Suprapubic skin (tissue), 4 donors: ENCODE results near the gene ITGA2. TPM values are rescaled to one million over a fixed set of nuclear protein-coding genes. Genes with fewer than 3 reads are reported as not detected.

Experiments used
- DNase-seq, 2 donors: peaks; one replicate each; pipeline ENCODE4 v3.0.0-alpha.2; 2019; ENCODE audit warnings: low spot score in 2 of 2
- H3K27ac ChIP-seq: fragments of 200-600 bp; sonication (generic); one replicate; pipeline ENCODE4 v1.5.1; 2019
- H3K27me3 ChIP-seq: fragments of 200-600 bp; sonication (generic); one replicate; pipeline ENCODE4 v1.5.1; 2019
- H3K36me3 ChIP-seq: fragments of 200-600 bp; sonication (generic); one replicate; pipeline ENCODE4 v1.5.1; 2019
- H3K4me1 ChIP-seq: fragments of 200-600 bp; sonication (generic); one replicate; pipeline ENCODE4 v1.5.1; 2019
- H3K4me3 ChIP-seq: fragments of 200-600 bp; sonication (generic); one replicate; pipeline ENCODE4 v1.5.1; 2019; ENCODE audit warnings: mild to moderate bottlenecking
- H3K9me3 ChIP-seq: fragments of 200-600 bp; sonication (generic); one replicate; pipeline ENCODE4 v1.5.1; 2019
- CTCF ChIP-seq, 2 donors: fragments of 200-600 bp in 1 of 2; fragments of 450-650 bp in 1 of 2; sonication (generic) in 1 of 2; IDR thresholded peaks; one replicate each; pipeline ENCODE4 v1.5.1; 2016 to 2019; ENCODE audit warnings: antibody characterized with exemption in 2 of 2, mild to moderate bottlenecking in 1 of 2, moderate library complexity in 1 of 2
- EP300 ChIP-seq: sonication (generic); formaldehyde crosslinking; IDR thresholded peaks from one replicate; pipeline ENCODE4 v1.6.1; 2017; ENCODE audit warnings: antibody characterized with exemption
- POLR2A ChIP-seq, 2 donors: fragments of 450-650 bp; IDR thresholded peaks; one replicate each; pipeline ENCODE4 v1.6.1; 2017; ENCODE audit warnings: antibody characterized with exemption in 2 of 2, mild to moderate bottlenecking in 2 of 2, moderate library complexity in 2 of 2
- POLR2AphosphoS5 ChIP-seq, 3 donors: sonication (generic); formaldehyde crosslinking; IDR thresholded peaks; one replicate each; pipeline ENCODE4 v1.6.1; 2017; ENCODE audit warnings: antibody characterized with exemption in 3 of 3
- WGBS: methylation state at CpG from one replicate; pipeline ENCODE4 v1.1.5; 2018; 5-methylcytosine and 5-hydroxymethylcytosine counted together
- total RNA-seq, 4 donors: library from RNA; depleted of rRNA; stranded (reverse); fragments of >200 nt; gene quantifications; one replicate each; pipeline ENCODE4 v1.1.0, GENCODE V29; 2016

The ITGA2 gene
- total RNA-seq, 4 donors from 2014 or later, result 29.3 to 54.5 (median 34.3) TPM

- Histone ChIP-seq H3K36me3 (no peaks in the 10 kb centered on the region), H3K27ac (no peak overlapping the region), H3K9me3 (no peaks in the 10 kb centered on the region), H3K27me3 (no peaks in the 10 kb centered on the region), H3K4me1 (peaks cover 27% of the 10 kb centered on the region), H3K4me3 (no peak overlapping the region)
- DNase-seq, result no peak
- WGBS, result 95% methylated on average over 1 of the region's 1 CpG
- TF ChIP-seq EP300 (no peak), CTCF (IDR thresholded peaks at IDR 0.05) (no peak), POLR2AphosphoS5 (IDR thresholded peaks at IDR 0.05) (no peak), POLR2A (IDR thresholded peaks at IDR 0.05) (no peak)
These were observed 5.9 kb downstream of the ITGA2 start for GRCh38 chr5:52995095-52995494.

GRCh38 chr5:52995914-52996313 is 6.8 kb downstream of the ITGA2 start:
- 97% methylated on average over 1 of the region's 1 CpG for WGBS
- Histone ChIP-seq H3K4me3 (no peak overlapping the region), H3K27ac (no peak overlapping the region), H3K36me3 (no peaks in the 10 kb centered on the region), H3K27me3 (no peaks in the 10 kb centered on the region), H3K9me3 (no peaks in the 10 kb centered on the region), H3K4me1 (peaks cover 20% of the 10 kb centered on the region)
- no peak for DNase-seq
- no peak for TF ChIP-seq CTCF (IDR thresholded peaks at IDR 0.05)
- TF ChIP-seq POLR2AphosphoS5 (IDR thresholded peaks at IDR 0.05), result no peak
- TF ChIP-seq EP300, result no peak
- no peak for TF ChIP-seq POLR2A (IDR thresholded peaks at IDR 0.05)

- TF ChIP-seq CTCF (IDR thresholded peaks at IDR 0.05) (no peak), POLR2AphosphoS5 (IDR thresholded peaks at IDR 0.05) (no peak), EP300 (no peak), POLR2A (IDR thresholded peaks at IDR 0.05) (no peak)
- WGBS, result 59% methylated on average over 1 of the region's 1 CpG
- no peak for DNase-seq
- no peak overlapping the region for H3K4me3 ChIP-seq
- no peaks in the 10 kb centered on the region for H3K36me3 ChIP-seq
- H3K4me1 ChIP-seq, result peaks cover 17% of the 10 kb centered on the region
- H3K27me3 ChIP-seq, result no peaks in the 10 kb centered on the region
- no peaks in the 10 kb centered on the region for H3K9me3 ChIP-seq
- H3K27ac ChIP-seq, result peak overlapping the region; percentile 30
These were observed 7.8 kb downstream of the ITGA2 start for GRCh38 chr5:52996979-52997378.

GRCh38 chr5:52997424-52997823 is 8.3 kb downstream of the ITGA2 start:
- 30% methylated on average over 6 of the region's 6 CpGs for WGBS
- Histone ChIP-seq H3K4me3 (no peak overlapping the region), H3K27me3 (no peaks in the 10 kb centered on the region), H3K9me3 (no peaks in the 10 kb centered on the region), H3K27ac (peak overlapping the region; percentile 30), H3K36me3 (no peaks in the 10 kb centered on the region), H3K4me1 (peaks cover 17% of the 10 kb centered on the region)
- TF ChIP-seq EP300, result no peak
- no peak for TF ChIP-seq CTCF (IDR thresholded peaks at IDR 0.05)
- no peak for TF ChIP-seq POLR2A (IDR thresholded peaks at IDR 0.05)
- no peak for TF ChIP-seq POLR2AphosphoS5 (IDR thresholded peaks at IDR 0.05)
- no peak for DNase-seq

- Histone ChIP-seq H3K27me3 (no peaks in the 10 kb centered on the region), H3K27ac (peak overlapping the region; percentile 28), H3K4me3 (no peak overlapping the region), H3K4me1 (peaks cover 17% of the 10 kb centered on the region), H3K9me3 (no peaks in the 10 kb centered on the region), H3K36me3 (no peaks in the 10 kb centered on the region)
- WGBS, result 59% methylated on average over 2 of the region's 2 CpGs
- no peak for DNase-seq
- no peak for TF ChIP-seq POLR2AphosphoS5 (IDR thresholded peaks at IDR 0.05)
- no peak for TF ChIP-seq CTCF (IDR thresholded peaks at IDR 0.05)
- TF ChIP-seq EP300, result no peak
- TF ChIP-seq POLR2A (IDR thresholded peaks at IDR 0.05), result no peak
These were observed 9.6 kb downstream of the ITGA2 start for GRCh38 chr5:52998552-52999313.
